ENCODE results near the gene MYCBPAP.

Gene MYCBPAP

DNA sequence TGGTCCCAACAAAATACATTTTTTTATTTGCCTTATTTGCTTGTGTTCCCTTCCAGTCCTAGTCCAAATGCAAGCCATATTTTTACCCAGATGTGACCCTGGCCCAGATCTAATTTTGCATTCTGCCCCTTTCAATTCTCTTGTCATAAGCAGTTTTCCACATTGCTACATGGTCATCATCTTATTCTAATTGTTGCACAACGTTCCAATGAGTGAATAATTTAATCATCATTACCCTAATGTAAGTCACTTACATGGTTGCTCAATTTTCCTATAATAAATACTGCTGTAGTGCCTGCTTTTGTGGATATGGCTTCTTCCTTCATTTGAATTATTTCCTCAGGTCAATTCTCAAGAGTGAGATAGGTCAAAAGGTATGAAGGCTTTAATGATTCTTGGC, 16.7 kb upstream of the MYCBPAP start:
- H3K4me3 ChIP-seq (ENCODE audit: control insufficient read depth, low read depth, low read length) = no peak overlapping the region
- peak; percentile 49 for DNase-seq (ENCODE audit: low read depth)
- TF ChIP-seq, protein P1, sequence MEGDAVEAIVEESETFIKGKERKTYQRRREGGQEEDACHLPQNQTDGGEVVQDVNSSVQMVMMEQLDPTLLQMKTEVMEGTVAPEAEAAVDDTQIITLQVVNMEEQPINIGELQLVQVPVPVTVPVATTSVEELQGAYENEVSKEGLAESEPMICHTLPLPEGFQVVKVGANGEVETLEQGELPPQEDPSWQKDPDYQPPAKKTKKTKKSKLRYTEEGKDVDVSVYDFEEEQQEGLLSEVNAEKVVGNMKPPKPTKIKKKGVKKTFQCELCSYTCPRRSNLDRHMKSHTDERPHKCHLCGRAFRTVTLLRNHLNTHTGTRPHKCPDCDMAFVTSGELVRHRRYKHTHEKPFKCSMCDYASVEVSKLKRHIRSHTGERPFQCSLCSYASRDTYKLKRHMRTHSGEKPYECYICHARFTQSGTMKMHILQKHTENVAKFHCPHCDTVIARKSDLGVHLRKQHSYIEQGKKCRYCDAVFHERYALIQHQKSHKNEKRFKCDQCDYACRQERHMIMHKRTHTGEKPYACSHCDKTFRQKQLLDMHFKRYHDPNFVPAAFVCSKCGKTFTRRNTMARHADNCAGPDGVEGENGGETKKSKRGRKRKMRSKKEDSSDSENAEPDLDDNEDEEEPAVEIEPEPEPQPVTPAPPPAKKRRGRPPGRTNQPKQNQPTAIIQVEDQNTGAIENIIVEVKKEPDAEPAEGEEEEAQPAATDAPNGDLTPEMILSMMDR (conservative IDR thresholded peaks at IDR 0.05; ENCODE audit: control insufficient read depth, insufficient read depth, low read depth, low read length) = no peak

DNA sequence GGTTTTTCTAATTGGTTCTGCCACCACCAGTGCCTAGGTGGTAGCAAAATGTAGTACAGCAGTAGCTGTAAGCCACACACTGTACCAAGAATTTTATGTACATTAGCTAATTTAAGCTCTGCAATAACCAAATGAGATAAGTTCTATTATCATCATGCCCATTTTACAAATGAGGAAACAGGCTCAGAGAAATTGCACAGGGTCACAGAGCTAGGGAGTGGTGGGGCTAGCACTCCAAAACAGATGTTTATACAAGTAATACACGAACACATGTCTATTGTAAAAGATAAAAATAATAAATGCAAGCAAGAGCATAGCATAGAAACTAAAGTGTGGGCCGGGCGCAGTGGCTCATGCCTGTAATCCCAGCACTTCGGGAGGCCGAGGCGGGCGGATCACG, 16.0 kb upstream of the MYCBPAP start:
- H3K4me3 ChIP-seq (ENCODE audit: control insufficient read depth, low read depth, low read length) = no peak overlapping the region
- TF ChIP-seq, protein P1 (conservative IDR thresholded peaks at IDR 0.05; ENCODE audit: control insufficient read depth, insufficient read depth, low read depth, low read length) = no peak
- no peak for DNase-seq (ENCODE audit: low read depth)

DNA sequence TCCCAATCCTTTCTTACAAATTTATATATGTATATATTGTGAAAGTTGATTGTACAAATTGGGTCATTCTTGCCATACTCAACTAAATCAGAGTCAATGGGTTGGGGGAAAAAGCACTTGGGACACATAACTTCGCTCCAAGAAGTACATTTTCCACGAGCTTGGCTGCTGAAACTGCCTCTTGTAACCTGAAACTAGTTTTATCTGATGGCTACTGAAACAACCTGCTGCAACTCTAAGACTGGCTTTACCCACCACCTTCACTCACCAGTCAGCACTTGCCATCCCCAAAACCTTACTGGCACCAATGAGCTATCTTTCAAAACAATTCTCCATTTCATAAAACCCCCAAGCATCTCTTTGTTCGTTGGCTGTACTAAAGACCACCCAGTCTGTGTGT, 14.5 kb upstream of the MYCBPAP start:
- H3K4me3 ChIP-seq (ENCODE audit: control insufficient read depth, low read depth, low read length) = no peak overlapping the region
- TF ChIP-seq, protein P1 (conservative IDR thresholded peaks at IDR 0.05; ENCODE audit: control insufficient read depth, insufficient read depth, low read depth, low read length) = no peak
- DNase-seq (ENCODE audit: low read depth) = no peak

DNA sequence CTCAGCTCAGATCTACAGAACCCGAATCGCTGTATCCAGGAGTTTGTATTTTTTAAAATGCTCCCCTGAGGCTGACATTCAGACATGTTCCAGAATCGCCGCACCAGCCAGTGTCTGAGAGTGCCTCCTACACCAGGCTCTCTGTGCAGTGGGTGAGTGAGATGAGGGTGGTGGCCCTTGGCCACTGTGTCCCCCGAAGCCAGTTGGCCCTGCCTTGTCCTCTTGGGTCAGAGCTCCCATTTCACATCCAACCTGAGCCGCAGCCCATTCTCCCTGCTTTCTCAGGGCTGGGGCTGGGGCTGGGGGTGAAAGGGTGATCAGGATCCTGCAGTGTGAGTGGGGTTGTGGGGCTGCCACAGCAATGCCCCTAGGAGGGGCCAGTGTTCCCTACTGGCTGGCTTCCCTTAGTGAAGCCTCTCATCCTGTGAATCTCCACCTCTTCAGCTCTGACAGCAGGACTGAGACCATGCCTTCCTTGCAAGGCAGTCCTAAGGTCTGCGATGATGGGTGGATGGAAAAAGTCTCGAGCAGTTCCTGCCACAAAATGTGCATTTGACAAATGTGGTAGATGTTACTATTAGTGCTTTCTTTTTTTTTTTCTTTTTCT, 12.9 kb upstream of the MYCBPAP start:
- H3K4me3 ChIP-seq (ENCODE audit: control insufficient read depth, low read depth, low read length) = no peak overlapping the region
- TF ChIP-seq, protein P1 (conservative IDR thresholded peaks at IDR 0.05; ENCODE audit: control insufficient read depth, insufficient read depth, low read depth, low read length) = no peak
- DNase-seq (ENCODE audit: low read depth) = no peak

DNA sequence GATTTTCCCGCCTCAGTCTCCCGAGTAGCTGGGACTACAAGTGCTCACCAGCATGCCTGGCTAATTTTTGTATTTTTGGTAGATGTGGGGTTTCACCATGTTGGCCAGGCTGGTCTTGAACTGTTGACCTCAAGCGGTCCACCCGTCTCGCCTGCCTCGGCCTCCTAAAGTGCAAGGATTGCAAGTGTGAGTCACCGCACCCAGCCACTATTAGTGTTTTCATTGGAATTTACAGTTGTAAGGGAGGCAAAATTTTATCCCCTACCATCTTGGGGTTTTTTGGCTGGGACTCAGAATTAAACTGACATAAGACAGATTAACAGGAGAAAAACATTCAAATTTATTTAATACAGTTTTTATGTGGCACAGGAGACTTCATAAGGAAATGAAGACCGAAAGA, 12.3 kb upstream of the MYCBPAP start:
- TF ChIP-seq, protein P1 (conservative IDR thresholded peaks at IDR 0.05; ENCODE audit: control insufficient read depth, insufficient read depth, low read depth, low read length) = no peak
- DNase-seq (ENCODE audit: low read depth) = peak; percentile 39

DNA sequence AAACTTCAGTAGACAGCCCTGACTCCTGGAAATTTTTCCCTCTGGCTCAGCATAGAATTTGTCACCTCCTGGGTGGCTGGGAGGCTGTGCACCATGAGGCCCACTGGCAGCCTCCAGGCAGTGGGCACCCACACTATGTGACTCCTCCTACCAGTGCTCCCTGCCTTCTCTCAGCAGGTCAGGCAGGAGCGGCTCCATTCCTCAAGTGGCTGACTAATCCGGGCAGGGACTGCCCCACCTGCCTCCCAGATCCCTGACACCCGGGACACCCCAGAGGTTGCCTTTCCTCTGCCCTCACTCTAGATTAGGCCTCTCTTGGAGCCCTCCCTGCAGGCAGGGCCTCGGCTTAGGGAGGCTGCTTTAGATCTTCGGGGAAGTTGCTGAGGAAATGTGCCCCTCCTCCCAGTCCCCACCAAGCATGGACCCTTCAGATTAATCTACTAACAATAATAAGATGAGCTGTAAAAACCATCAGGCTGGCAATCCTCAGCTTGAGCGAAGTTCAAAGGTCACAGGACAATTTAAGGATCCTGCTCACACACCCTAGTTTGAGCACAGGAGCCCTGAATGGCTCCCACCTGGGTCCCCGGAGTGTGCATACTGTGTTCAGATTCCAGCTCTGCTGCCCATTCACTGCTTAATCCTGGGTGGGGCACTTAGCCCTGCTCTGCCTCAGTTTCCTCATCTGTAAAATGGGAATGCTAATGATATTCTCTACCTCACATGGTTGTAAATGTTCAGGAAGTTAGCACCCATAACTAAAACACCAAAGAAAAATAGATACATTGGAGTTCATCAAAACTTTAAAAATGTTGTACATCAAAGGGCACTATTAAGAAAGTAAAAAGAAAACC, 10.0 kb upstream of the MYCBPAP start:
- no peak overlapping the region for H3K4me3 ChIP-seq (ENCODE audit: control insufficient read depth, low read depth, low read length)
- no peak for DNase-seq (ENCODE audit: low read depth)
- TF ChIP-seq, protein P1 (conservative IDR thresholded peaks at IDR 0.05; ENCODE audit: control insufficient read depth, insufficient read depth, low read depth, low read length) = no peak

More for the DNA sequence above, 12.3 kb upstream of the MYCBPAP start:
- no peak overlapping the region for H3K4me3 ChIP-seq (ENCODE audit: control insufficient read depth, low read depth, low read length)

All from fibroblast of mammary gland (primary cell).